Bronchus fibroblast of lung (primary cell): ENCODE measurements around the gene FOXF2. TPM values are rescaled to one million over a fixed set of nuclear protein-coding genes. Genes with fewer than 3 reads are reported as not detected.

Experiments used
- total RNA-seq: library from RNA; depleted of rRNA; stranded (reverse); fragments of >200 nt; gene quantifications from 2 replicates; pipeline ENCODE4 v1.2.3, GENCODE V29; 2015

Gene FOXF2
- 16.4 and 23.2 TPM in 2 replicates for total RNA-seq

GRCh38 chr6:1389369-1390132, at the start of gene FOXF2:
Gene FOXF2 (plus strand): TSS chr6:1389576. CDS start chr6:1389948, 372 bp downstream.

Other genes starting within 250 kb of the FOXF2 start
- gene FOXQ1, start 77.5 kb upstream of the FOXF2 start, total RNA-seq: 0.45 and 1.3 TPM in 2 replicates
- 1.5 and 3.0 TPM in 2 replicates for gene FOXC1, start 220.3 kb downstream of the FOXF2 start, total RNA-seq